ENCODE results near the gene MYT1. TPM values are rescaled to one million over a fixed set of nuclear protein-coding genes. Genes with fewer than 3 reads are reported as not detected.

The MYT1 gene
- total and polyA plus RNA-seq, 2 of the 13 experiments (the other 11 are each of a cell fraction or from before 2014, with no cell fraction given): 0.58 to 2.5 TPM

DNA sequence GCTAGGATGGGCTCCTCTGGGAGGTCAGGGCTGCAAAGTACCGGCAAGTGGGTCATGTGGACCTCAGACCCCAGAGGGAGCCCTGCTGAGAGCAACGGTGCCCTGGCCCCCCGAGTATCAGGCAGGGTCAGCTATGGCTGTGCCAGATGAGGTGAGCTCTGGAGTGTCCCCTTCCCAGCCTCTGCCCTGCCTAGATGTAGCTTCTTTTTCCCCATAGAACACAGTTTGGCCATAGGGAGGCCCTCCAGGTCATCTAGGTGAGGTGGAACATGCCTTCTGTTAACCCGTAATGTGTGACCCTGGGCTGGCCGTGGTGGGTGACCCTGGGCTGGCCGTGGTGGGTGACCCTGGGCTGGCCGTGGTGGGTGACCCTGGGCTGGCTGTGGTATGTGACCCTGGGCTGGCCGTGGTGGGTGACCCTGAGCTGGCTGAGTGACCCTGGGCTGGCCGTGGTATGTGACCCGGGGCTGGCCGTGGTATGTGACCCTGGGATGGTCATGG lies 70.1 kb downstream of the MYT1 start (continued):
- TF ChIP-seq, protein P1, sequence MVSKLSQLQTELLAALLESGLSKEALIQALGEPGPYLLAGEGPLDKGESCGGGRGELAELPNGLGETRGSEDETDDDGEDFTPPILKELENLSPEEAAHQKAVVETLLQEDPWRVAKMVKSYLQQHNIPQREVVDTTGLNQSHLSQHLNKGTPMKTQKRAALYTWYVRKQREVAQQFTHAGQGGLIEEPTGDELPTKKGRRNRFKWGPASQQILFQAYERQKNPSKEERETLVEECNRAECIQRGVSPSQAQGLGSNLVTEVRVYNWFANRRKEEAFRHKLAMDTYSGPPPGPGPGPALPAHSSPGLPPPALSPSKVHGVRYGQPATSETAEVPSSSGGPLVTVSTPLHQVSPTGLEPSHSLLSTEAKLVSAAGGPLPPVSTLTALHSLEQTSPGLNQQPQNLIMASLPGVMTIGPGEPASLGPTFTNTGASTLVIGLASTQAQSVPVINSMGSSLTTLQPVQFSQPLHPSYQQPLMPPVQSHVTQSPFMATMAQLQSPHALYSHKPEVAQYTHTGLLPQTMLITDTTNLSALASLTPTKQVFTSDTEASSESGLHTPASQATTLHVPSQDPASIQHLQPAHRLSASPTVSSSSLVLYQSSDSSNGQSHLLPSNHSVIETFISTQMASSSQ (IDR thresholded peaks at IDR 0.05; ENCODE audit: low read depth): no peak
- TF ChIP-seq, protein P1 (CRISPR knock-in tag; IDR thresholded peaks at IDR 0.05; ENCODE audit: borderline replicate concordance): peak; percentile 70; the same call in 1 of the 2 replicates
- TF ChIP-seq, protein P2, sequence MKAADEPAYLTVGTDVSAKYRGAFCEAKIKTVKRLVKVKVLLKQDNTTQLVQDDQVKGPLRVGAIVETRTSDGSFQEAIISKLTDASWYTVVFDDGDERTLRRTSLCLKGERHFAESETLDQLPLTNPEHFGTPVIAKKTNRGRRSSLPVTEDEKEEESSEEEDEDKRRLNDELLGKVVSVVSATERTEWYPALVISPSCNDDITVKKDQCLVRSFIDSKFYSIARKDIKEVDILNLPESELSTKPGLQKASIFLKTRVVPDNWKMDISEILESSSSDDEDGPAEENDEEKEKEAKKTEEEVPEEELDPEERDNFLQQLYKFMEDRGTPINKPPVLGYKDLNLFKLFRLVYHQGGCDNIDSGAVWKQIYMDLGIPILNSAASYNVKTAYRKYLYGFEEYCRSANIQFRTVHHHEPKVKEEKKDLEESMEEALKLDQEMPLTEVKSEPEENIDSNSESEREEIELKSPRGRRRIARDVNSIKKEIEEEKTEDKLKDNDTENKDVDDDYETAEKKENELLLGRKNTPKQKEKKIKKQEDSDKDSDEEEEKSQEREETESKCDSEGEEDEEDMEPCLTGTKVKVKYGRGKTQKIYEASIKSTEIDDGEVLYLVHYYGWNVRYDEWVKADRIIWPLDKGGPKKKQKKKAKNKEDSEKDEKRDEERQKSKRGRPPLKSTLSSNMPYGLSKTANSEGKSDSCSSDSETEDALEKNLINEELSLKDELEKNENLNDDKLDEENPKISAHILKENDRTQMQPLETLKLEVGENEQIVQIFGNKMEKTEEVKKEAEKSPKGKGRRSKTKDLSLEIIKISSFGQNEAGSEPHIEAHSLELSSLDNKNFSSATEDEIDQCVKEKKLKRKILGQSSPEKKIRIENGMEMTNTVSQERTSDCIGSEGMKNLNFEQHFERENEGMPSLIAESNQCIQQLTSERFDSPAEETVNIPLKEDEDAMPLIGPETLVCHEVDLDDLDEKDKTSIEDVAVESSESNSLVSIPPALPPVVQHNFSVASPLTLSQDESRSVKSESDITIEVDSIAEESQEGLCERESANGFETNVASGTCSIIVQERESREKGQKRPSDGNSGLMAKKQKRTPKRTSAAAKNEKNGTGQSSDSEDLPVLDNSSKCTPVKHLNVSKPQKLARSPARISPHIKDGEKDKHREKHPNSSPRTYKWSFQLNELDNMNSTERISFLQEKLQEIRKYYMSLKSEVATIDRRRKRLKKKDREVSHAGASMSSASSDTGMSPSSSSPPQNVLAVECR (CRISPR knock-in tag; IDR thresholded peaks at IDR 0.05; ENCODE audit: borderline replicate concordance): peak; percentile 13; the same call in 1 of the 2 replicates
- no peak for TF ChIP-seq ZNF44 (CRISPR knock-in tag; IDR thresholded peaks at IDR 0.05)
- TF ChIP-seq NONO (IDR thresholded peaks at IDR 0.05): no peak
- peak; percentile 59 for TF ChIP-seq NONO (CRISPR knock-in tag; conservative IDR thresholded peaks at IDR 0.05)
- TF ChIP-seq, protein P3, sequence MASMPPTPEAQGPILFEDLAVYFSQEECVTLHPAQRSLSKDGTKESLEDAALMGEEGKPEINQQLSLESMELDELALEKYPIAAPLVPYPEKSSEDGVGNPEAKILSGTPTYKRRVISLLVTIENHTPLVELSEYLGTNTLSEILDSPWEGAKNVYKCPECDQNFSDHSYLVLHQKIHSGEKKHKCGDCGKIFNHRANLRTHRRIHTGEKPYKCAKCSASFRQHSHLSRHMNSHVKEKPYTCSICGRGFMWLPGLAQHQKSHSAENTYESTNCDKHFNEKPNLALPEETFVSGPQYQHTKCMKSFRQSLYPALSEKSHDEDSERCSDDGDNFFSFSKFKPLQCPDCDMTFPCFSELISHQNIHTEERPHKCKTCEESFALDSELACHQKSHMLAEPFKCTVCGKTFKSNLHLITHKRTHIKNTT (CRISPR knock-in tag; IDR thresholded peaks at IDR 0.05): no peak
- TF ChIP-seq ZNF136 (CRISPR knock-in tag; IDR thresholded peaks at IDR 0.05; ENCODE audit: low read depth): no peak
- TF ChIP-seq, protein P4, sequence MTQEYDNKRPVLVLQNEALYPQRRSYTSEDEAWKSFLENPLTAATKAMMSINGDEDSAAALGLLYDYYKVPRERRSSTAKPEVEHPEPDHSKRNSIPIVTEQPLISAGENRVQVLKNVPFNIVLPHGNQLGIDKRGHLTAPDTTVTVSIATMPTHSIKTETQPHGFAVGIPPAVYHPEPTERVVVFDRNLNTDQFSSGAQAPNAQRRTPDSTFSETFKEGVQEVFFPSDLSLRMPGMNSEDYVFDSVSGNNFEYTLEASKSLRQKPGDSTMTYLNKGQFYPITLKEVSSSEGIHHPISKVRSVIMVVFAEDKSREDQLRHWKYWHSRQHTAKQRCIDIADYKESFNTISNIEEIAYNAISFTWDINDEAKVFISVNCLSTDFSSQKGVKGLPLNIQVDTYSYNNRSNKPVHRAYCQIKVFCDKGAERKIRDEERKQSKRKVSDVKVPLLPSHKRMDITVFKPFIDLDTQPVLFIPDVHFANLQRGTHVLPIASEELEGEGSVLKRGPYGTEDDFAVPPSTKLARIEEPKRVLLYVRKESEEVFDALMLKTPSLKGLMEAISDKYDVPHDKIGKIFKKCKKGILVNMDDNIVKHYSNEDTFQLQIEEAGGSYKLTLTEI (CRISPR knock-in tag; conservative IDR thresholded peaks at IDR 0.05): no peak
- no peak for TF ChIP-seq AGO1 (IDR thresholded peaks at IDR 0.05; ENCODE audit: low read depth, low read length, poor library complexity, severe bottlenecking)
- no peak for TF ChIP-seq ZNF577 (CRISPR knock-in tag; IDR thresholded peaks at IDR 0.05; ENCODE audit: borderline replicate concordance, low read depth)
- TF ChIP-seq KDM5A (IDR thresholded peaks at IDR 0.05; ENCODE audit: borderline replicate concordance, low read length): no peak
- peak; percentile 72 for TF ChIP-seq POGZ (CRISPR knock-in tag; IDR thresholded peaks at IDR 0.05)
- TF ChIP-seq CBFB (CRISPR knock-in tag; IDR thresholded peaks at IDR 0.05): no peak
- no peak for TF ChIP-seq ZNF160 (CRISPR knock-in tag; IDR thresholded peaks at IDR 0.05)
- peak; percentile 98 for TF ChIP-seq MTA1 (CRISPR knock-in tag; IDR thresholded peaks at IDR 0.05; ENCODE audit: borderline replicate concordance)
- no peak for TF ChIP-seq SOX6 (IDR thresholded peaks at IDR 0.05)
- peak; percentile 63 for TF ChIP-seq SOX6 (CRISPR knock-in tag; IDR thresholded peaks at IDR 0.05)

Measured in HepG2 (cell line).